ENCODE measurements around the gene MAPK12. TPM values are rescaled to one million over a fixed set of nuclear protein-coding genes. Genes with fewer than 3 reads are reported as not detected.

The MAPK12 gene
- total RNA-seq, 1 donor from 2014 or later: 17.2 TPM

- Histone ChIP-seq H3K36me3 (peaks cover 34% of the 10 kb centered on the region), H3K27ac (replicated peaks) (peak overlapping the region; percentile 89), H3K4me3 (peak overlapping the region; percentile 53), H3K27me3 (ENCODE audit: low read depth) (no peaks in the 10 kb centered on the region), H3K4me1 (peaks cover 64% of the 10 kb centered on the region), H3K9me3 (replicated peaks) (no peaks in the 10 kb centered on the region)
- no peak for TF ChIP-seq CTCF (IDR thresholded peaks at IDR 0.05; ENCODE audit: borderline replicate concordance)
- intact Hi-C loops (cut with micrococcal nuclease): no loop called here
- DNase-seq: no peak
These were observed 31.4 kb upstream of the MAPK12 start for GRCh38 chr22:50292643-50293440.

- intact Hi-C loops (cut with micrococcal nuclease): no loop called here
These were observed 28.6 kb upstream of the MAPK12 start for GRCh38 chr22:50289942-50290630.

GRCh38 chr22:50289151-50289941 is 27.9 kb upstream of the MAPK12 start:
- intact Hi-C loops (cut with micrococcal nuclease): no loop called here

More at GRCh38 chr22:50289942-50290630, 28.6 kb upstream of the MAPK12 start:
- H3K27ac ChIP-seq (replicated peaks): no peak overlapping the region
- no peak for DNase-seq
- H3K4me3 ChIP-seq: no peak overlapping the region
- peaks cover 38% of the 10 kb centered on the region for H3K4me1 ChIP-seq
- TF ChIP-seq CTCF (IDR thresholded peaks at IDR 0.05; ENCODE audit: borderline replicate concordance): no peak
- peaks cover 57% of the 10 kb centered on the region for H3K36me3 ChIP-seq
- no peaks in the 10 kb centered on the region for H3K9me3 ChIP-seq (replicated peaks)
- no peaks in the 10 kb centered on the region for H3K27me3 ChIP-seq (ENCODE audit: low read depth)

GRCh38 chr22:50287731-50288130 is 26.2 kb upstream of the MAPK12 start:
- no peak for TF ChIP-seq CTCF (IDR thresholded peaks at IDR 0.05; ENCODE audit: borderline replicate concordance)
- intact Hi-C loops (cut with micrococcal nuclease): no loop called here
- peaks cover 76% of the 10 kb centered on the region for H3K36me3 ChIP-seq

More at GRCh38 chr22:50289151-50289941, 27.9 kb upstream of the MAPK12 start:
- TF ChIP-seq CTCF (IDR thresholded peaks at IDR 0.05; ENCODE audit: borderline replicate concordance): no peak
- peaks cover 30% of the 10 kb centered on the region for H3K4me1 ChIP-seq
- H3K4me3 ChIP-seq: no peak overlapping the region
- no peak overlapping the region for H3K27ac ChIP-seq (replicated peaks)
- no peak for DNase-seq
- no peaks in the 10 kb centered on the region for H3K27me3 ChIP-seq (ENCODE audit: low read depth)
- peaks cover 61% of the 10 kb centered on the region for H3K36me3 ChIP-seq
- no peaks in the 10 kb centered on the region for H3K9me3 ChIP-seq (replicated peaks)

GRCh38 chr22:50286701-50287318 is 25.3 kb upstream of the MAPK12 start:
- Histone ChIP-seq H3K27me3 (ENCODE audit: low read depth) (no peaks in the 10 kb centered on the region), H3K36me3 (peaks cover 85% of the 10 kb centered on the region), H3K4me1 (peaks cover 17% of the 10 kb centered on the region), H3K4me3 (no peak overlapping the region), H3K27ac (replicated peaks) (no peak overlapping the region), H3K9me3 (replicated peaks) (no peaks in the 10 kb centered on the region)
- TF ChIP-seq CTCF (IDR thresholded peaks at IDR 0.05; ENCODE audit: borderline replicate concordance): no peak
- DNase-seq: no peak
- intact Hi-C loops (cut with micrococcal nuclease): no loop called here

More at GRCh38 chr22:50287731-50288130, 26.2 kb upstream of the MAPK12 start:
- H3K4me1 ChIP-seq: peaks cover 17% of the 10 kb centered on the region
- H3K9me3 ChIP-seq (replicated peaks): no peaks in the 10 kb centered on the region
- H3K27ac ChIP-seq (replicated peaks): no peak overlapping the region
- no peaks in the 10 kb centered on the region for H3K27me3 ChIP-seq (ENCODE audit: low read depth)
- no peak overlapping the region for H3K4me3 ChIP-seq
- DNase-seq: no peak

Measured in left ventricle myocardium inferior (tissue), 1 donor.